Measurements from ENCODE around the gene SDF2.
"Not testable (repeated sequence)": the region's sequence is repeated elsewhere in the genome, so short reads cannot be mapped to it uniquely, and the experiment has no call there.

The SDF2 gene

DNA sequence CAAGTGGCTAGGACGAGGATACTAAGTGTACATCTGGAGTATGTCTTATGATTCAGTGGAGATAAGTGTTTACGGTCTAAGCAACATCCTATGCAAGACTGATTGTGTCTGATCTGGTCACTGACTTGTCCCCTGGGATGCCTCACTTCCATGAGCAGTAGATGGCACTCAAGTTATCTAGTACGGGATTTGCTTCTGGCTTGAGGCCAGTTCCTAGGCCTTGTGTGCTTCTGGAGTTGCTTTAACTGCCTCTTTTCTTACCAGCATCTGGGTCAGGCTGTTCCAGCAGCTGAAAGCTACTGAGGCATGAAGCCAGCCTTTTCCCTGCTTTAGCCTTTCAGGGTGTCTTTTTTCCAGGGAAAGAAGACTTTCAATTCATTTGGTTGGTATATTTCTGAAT, 23.3 kb upstream of the SDF2 start:
- no peak for DNase-seq

DNA sequence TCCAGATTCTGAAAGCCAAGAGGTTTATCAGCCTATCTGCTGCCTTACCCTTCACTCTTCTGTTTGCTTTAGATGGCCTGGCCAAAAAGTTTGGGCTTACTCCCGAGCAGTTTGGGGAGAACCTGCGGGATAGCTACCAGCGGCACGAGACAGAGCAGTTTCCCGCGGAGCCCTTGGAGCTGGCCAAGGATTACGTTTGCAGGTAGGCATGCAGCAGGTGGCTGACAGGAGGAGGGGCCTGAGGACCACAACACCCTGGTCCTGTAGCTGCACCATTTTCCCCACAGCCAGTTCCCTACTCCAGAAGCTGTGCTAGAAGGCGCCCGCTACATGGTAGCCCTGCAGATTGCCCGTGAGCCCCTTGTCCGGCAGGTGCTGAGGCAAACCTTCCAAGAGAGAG, 20.9 kb upstream of the SDF2 start:
- DNase-seq: no peak

DNA sequence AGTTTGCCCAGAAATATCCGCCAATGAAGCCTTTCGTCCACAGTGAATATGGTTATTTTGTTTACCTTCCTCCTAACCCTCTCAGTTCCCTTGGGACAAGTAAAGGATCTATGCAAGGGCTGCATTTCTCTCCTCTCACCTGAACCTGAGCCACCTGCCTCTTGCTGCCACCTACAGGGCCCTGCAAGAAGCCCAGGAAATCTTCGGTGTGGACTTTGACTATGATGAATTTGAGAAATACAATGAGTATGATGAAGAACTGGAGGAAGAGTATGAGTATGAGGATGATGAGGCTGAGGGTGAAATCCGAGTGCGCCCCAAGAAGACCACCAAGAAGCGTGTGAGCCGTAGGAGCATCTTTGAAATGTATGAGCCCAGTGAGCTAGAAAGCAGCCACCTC, 14.3 kb upstream of the SDF2 start:
- no peak for DNase-seq

DNA sequence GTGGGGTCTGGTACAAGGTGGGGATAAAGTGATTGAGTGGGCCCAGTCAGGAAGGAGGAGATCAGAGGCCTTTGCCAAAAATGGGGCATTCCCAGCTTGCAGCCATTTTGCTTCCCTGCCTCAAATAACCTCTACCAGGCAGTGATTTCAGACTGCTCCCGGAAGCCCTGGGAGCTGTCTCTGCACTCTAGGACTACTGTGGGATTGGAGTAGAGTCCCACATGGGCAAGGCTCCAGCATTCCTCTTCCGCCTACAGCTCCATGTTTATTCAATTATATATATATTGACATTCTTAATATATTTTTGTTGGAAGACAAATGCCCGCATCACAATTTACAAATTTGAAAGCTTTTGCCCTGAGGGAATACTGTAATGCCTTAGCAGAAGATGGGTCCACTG, 13.8 kb upstream of the SDF2 start:
- no peak for DNase-seq

DNA sequence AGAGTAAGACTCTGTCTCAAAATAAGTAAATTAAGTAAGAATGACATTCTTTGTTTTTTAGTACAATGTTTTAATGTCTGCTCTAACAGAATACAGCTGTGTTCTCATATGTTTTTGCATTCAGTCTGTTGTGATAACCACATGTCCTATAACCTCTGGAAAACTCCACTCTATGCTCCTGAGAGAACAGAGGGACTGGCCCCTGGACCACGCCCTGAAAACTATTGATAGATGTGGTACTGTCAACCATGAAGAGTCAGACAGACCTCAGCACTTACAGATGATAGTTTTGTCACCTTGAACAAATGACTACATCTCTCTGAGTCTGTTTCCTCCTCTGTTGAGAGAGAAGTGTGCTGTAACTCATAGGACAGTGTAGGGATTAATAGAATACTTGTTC, 8.2 kb upstream of the SDF2 start:
- no peak for DNase-seq

DNA sequence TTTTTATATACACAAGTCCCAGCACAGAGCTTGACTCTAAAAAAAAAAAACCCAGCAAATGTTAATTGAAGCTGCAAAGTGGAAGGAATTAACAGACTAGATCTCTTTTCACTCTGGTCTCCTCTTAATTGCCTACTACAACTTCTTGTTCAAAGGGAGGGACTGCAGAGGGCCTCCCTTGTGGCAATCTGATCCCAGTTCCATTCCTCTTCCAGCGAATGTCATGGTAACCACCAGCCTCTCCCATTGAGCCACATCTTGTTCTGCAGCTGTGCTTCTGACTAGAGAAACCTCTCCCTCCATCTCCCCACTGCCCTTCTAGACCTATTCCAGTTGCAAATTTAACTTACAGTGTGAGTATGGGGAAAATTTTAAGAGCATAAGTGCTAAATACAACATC, 6.2 kb upstream of the SDF2 start:
- DNase-seq: no peak

DNA sequence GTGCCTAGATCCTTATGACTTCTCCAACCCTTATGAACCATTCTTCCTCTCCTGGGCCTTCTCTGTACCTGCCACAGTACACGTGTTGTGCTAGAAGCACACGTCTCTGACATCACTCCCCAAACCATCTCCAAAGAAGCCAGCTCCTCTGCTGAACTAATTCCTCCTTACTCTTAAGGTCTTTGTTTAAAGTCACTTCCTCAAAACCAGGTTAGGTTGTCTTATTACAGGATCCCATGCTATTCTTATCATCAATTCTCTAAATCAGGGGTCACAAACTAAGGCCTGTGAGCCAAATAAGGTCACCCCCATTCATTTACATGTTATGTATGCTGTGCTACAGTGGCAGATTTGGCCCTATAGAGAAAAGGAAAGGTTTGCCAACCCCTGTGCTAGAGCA, 4.3 kb upstream of the SDF2 start:
- no peak for DNase-seq

DNA sequence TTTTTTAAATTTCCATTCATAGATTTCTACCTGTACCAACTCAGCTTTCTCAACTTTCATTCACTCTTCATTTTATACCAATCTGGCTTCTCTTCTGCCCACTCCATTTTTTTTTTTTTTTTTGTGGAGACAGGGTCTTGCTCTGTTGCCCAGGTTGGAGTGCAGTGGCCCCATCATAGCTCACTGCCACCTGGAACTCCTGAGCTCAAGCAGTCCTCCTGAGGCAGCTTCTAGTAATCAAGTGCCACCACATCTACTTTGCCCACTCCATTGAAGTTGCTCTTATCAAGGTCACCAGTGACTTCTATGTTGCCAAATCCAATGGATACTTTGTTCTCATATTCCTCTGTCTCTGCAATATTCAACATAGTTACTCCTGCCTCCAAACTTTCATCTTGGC, 2.0 kb upstream of the SDF2 start:
- no peak for DNase-seq

DNA sequence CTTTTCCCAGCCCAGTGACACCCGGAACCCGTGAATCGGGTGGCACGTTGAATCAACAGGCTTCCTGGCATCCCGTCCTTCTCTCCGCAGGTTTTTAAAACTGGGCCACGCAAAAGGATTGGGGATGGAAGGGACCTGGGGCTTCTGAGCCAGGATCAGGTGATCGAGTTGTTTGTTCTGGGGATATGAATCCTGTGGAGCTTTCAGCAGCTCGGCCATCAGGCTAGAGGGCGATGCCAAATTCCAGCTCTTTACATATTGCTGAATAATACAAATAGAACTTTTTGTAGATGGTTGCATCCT, 772 bp upstream of the SDF2 start:
- DNase-seq: no peak

DNA sequence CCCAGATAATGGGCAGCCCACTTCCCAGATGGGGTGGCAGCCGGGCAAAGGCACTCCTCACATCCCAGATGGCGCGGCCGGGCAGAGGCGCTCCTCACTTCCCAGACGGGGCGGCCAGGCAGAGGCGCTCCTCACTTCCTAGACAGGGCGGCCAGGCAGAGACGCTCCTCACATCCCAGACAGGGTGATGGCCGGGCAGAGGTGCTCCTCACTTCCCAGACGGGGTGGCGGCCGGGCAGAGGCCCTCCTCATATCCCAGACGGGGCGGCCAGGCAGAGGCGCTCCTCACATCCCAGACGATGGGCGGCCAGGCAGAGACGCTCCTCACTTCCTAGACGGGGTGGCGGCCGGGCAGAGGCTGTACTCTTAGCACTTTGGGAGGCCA, 2.2 kb downstream of the SDF2 start:
- DNase-seq: not testable (repeated sequence)

DNA sequence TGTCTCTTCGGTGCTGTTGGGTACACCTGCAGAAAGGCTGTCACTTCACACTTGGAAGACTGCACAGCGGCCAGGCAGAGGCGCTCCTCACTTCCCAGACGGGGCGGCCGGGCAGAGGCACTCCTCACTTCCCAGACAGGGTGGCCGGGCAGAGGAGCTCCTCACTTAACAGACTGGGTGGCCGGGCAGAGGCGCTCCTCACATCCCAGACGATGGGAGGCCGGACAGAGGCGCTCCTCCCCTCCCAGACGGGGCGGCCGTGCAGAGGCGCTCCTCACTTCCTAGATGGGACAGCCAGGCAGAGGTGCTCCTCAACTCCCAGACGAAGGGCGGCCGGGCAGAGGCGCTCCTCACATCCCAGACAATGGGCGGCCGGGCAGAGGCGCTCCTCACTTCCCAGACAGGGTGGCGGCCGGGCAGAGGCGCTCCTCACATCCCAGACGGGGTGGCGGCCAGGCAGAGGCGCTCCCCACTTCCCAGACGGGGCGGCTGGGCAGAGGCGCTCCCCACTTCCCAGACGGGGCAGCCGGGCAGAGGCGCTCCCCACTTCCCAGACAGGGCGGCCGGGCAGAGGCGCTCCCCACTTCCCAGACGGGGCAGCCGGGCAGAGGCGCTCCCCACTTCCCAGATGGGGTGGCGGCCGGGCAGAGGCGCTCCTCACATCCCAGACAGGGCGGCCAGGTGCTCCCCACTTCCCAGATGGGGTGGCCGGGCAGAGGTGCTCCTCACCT, 2.8 kb downstream of the SDF2 start:
- not testable (repeated sequence) for DNase-seq

DNA sequence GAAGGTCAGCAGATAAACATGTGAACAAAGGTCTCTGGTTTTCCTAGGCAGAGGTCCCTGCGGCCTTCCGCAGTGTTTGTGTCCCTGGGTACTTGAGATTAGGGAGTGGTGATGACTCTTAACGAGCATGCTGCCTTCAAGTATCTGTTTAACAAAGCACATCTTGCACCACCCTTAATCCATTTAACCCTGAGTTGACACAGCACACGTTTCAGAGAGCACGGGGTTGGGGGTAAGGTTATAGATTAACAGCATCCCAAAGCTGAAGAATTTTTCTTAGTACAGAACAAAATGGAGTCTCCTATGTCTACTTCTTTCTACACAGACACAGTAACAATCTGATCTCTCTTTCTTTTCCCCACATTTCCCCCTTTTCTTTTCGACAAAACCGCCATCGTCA, 3.4 kb downstream of the SDF2 start:
- DNase-seq: not testable (repeated sequence)

DNA sequence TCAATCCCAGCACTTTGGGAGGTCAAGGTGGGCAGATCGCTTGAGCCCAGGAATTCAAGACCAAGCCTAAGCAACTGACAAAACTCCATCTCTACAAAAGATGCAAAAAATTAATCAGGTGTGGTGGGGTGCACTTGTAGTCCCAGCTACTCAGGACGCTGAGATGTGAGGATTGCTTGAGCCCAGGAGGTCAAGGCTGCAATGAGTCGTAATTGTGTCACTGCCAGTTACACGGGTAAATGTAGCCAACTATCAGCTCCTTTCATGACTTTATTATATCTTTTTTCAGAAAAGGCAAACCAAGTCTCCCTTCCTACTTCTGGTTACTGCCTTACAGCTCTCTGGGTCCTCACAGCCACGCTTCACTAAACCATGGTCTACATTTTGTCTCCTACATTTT, 4.0 kb downstream of the SDF2 start:
- no peak for DNase-seq

DNA sequence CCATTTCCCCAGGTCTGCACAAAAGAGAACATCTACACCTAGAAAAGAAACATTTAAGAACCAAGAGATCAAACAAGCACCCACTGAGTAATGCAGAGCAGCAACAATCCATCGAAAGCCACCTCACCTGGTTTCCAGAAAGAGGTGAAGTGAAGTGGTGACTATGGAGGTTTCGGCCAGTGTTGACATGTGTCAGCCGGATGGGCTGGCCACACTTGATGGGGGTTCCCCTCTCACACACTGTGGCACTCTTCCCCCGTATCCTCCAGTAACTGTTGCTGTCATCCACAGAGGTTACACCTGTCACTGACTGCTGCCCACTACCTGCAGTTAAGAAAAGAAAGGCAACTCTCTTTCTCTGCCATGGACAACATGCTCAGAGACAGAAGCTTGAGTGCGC, 6.5 kb downstream of the SDF2 start:
- no peak for DNase-seq

DNA sequence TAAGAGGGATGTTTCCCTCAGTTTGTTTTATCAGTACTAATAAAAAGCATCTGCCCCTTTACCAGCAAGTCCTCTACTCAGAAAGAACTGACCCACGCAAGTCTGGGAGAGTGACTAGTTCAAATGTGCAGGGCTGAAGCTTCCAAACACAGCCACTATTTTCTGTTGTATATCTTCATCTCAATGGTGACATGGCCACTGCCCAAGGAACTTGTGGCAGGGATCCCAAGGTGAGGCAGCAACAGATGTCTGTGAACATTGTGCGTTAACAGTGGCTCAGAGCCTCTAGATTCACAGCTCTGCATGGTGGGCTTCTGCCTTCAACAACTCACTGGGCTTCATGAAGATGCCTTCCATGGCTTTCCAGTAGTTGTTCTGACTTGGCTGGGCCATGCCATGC, 13.0 kb downstream of the SDF2 start:
- DNase-seq: no peak

DNA sequence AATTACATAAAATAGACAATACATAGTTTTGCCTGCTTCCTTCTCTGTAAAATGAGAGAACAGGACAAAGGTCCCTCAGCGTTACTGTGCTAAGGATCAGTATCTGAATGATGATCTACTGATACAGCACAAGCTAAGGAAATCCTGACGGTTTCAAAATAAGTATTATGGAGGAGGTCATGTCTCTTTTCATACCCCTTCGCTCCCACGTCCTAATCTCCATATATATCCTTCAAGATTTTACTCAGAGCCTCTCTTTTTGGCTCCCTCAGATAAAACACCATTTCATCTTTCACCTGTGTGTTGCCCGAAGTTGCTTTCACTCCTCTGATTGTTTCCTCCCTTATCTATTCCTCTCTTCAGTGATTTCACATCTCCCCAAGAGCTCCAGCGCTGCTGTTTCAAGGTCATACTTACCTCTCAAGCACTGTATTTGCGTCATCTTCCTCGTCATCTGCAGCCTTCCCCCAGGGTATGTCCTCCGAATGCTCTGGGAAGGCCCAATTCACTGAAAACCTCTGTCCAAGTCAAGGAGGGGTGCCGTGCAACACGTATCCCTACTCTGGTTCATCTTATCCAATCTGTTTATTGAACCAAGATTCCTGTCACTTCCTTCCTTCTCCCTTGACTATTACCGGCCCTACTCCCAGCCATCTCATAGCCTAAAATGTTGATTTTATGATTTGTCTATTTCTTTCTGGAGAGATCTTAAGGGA, 15.5 kb downstream of the SDF2 start:
- DNase-seq: no peak

DNA sequence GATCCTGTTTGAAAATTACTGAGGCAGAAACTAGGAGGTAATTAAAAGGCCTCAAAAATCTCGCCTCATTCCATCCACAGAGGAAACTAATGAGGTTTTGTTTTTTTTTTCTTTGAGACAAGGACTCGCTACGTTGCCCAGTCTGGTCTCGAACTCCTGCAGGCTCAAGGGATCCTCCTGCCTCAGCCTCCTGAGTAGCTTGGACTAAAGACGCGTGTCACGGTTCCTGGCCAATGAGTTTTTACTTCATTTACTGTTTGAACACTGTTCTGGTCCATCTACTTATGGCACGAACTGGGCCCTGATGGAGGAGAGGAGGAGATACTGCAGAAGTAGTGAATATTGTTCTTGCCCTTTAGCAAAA, 16.1 kb downstream of the SDF2 start:
- no peak for DNase-seq

DNA sequence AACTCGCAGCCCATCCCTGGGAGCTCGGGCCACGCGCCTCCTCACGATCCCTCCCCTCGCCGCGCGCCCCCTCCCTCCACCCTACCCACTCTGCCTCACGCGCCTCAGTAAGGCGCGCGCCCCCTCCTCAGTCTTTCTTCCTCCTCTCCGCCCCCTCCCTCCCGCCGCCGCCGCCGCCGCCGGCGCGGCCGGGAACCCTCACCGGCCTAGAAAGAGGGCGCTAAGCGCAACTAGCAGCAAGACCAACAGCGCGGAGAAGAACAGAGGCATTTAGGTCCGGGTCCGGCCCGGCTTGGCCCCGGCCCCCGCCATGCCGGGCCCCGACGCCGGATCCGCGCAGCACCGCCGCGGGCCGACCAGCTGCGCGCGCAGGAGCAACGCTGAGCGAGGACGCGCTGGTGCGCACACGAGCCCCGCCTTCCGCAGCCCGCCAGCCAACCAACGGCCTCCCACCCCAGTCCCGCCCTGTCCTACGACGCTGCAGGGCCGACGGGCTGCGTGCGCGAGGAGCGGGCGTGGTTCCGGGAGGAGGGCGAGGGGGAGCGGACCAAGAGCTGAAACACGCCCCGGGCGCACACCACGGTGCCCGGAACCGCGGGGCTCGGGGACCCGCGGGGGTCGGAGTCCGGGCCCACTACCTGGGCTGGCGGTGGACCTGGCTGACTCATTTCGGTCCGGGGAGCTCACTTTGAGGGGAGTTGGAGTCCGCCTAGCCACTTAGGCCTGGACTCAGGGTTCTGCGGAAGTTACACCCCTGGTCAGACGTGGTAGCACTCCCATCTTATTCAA, 16.7 kb downstream of the SDF2 start, which contains the start of gene BLTP2:
Gene BLTP2, minus strand, starts transcription at position 372 of the 789 bp plus-strand sequence. Its CDS starts 102 bp downstream, at position 270.
- DNase-seq: peak; percentile 96

DNA sequence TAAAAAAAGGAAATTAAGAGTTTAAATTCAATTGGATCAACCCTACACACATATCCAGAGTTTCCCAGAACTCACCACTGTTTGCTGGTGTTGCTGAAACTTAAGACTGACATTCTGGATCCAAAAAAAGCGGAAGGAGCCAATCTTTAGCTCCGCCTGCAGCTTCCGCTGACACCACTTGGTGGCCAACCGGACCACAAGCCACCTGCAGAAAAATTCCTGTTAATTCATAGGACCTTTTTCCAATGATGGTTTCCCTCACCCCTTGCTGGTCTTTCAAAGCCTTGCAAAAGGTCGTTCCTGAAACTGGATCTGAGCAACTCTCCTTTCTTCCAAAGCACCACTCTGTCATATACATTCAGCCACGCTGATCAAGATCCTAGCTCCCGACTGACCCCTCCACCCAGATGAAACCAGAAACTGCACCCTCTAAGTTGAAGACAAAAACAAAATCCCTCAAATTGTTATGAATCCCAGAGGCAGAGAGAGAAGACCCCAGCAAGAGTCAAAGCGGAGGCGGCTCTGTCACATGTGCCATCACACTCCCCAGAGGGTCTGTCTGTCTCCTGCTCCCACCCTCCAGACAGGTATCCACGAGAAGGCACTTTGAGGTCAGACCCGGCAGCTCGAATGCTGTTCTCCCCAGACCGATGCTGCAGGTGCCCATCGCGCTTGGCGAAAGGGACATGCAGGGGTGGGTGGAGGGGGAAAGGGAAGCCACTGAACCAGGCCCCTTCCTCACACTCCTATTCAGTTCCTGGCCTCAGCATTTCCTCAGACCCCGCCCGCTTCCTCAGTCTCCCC, 17.5 kb downstream of the SDF2 start:
- peak; percentile 25 for DNase-seq

DNA sequence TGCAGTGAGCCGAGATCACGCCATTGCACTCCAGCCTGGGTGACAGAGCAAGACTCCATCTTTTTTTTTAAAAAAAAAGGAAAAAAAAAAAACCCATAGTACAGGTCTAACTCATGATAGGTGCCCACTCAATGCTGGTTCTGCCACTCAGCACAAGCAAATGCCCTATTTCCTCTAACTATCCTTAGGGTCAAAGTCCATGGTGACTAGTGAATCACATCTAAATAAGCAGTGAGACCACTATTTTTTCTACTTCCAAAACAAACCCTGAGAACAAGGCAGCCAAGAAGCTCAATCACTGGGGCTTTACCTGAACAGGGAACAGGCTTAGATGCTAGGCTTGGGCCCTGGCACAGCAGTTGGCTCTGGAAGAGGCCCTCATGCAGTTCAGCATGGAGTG, 20.1 kb downstream of the SDF2 start:
- DNase-seq: no peak

DNA sequence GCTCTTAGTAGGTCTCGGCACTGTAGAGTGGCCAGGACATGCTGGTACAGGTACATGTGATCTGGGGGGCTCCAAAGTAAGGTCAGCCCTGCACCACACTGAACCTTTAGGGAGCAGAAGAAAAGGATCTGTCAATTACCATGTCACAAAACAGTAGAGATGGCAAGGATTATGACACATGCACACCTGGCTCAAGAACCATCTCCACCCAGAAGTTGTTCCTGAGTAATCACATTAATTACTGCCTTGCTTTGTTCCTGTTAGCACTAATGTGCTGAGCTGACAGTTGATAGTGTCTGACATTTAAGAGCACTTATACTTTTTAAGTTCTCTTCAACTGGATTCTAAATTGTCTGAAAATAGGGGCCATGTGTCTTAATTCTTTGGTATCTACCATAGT, 26.2 kb downstream of the SDF2 start:
- DNase-seq: no peak

DNA sequence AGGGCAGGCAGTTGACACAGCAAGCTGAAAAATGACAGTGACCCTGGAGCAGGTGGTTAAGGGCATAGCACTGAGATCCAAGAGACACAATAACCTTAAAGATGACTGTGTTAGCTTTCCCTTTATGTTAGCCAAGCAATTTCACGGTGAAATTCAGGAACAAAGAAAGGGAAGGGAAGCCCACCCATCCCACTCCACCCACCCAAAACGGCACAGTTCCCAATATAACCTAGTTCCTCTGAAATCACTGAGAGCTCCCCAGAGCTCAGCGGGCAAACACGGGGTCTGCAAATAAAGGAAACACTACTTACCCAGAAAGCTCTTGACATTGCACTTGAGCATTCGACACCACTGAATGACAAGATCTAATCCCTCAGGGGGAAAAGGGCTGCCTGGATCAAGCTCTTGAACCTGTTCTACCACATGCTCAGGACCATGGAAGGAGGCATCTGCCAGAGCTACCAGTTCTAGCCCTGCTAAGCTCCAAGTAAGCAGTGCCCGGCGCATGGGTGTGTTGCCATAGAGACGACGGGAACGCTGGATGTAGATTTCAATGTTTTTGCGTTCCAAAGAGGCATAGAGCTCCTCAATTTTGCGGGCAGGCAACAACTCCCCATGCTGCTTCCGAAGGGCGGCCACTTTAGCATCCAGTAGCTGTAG, 27.4 kb downstream of the SDF2 start:
- DNase-seq: no peak

DNA sequence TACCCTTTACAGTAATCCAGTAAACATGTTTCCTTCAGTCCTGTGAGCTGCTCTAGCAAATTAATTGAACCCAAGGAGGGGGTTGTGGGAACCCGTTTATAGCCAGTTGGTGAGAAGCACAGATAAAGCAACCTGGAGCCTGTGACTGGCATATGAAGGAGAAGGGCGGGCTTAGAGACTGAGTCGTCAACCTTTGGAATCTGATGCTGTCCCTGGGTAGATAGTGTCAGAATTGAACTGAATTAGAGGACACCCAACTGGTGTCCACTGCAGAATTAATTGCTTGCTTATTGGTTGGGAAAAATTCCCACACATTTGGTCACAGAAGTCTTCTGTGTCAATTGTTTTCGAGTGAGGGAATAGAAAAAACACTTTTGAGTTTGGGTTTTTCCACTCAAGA, 34.9 kb downstream of the SDF2 start:
- DNase-seq: no peak
